GM21360 (cell line): ENCODE results near the gene NOVA1.

Source experiments
- ATAC-seq: cut with Tn5 transposase; IDR thresholded peaks from one replicate; pipeline ENCODE4 v1.9.1; 2021; ENCODE audit warnings: mild to moderate bottlenecking, moderate library complexity; ENCODE audit not compliant: unreplicated experiment

NOVA1 gene

DNA sequence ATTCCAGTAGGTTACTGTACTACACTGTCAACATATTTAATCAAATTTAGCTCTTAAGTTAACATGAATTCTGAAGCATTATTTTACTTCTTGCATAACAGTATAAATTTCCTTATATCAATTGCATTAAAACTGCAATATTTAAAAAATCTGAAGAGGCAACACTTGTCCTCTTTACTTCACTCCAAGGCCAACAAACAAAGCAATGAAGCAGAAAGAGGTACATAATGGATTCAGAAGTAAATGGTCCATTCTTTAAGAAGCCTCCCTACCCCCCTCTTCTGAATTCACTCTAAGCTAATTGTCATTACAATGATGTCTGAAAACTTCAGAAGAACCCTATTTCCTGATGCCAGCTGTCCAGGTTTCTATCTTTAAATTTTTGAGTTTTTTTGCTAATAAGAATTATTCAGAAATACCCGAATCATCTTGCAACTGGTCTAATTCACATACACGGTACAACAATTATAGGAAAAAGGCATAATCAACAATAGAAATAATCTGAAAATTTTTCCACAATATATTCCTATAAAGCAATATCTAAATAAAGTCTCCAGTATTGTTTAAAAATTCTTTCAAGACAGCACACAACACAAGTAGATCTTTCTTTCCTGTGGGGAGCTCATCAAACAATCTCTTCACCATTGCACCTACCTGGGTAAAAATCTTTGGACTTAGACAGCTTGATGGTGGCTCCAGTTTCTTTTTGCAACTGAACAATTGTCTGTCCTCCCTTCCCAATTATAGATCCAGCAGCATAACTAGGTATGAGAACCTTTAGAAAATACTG lies 2.9 kb downstream of the NOVA1 start:
- ATAC-seq: no peak

DNA sequence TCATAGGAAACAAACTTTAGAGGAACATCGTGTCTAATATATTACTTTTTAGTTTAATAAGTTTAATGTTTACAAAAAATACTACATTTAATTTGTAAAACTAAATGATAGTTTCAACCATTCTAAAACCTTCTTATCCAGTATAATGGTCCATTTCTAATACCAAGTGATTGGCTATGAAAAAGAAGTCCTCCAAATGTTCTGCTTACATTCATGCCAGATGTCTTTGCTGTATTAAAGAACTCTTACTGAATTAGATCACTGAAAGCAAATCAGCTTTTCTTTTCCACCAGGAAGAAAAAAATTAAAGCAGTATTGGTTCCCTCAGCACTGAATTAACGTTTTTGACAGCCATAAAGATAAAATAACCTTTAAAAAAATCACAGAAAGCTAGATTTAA lies 3.7 kb downstream of the NOVA1 start:
- no peak for ATAC-seq

DNA sequence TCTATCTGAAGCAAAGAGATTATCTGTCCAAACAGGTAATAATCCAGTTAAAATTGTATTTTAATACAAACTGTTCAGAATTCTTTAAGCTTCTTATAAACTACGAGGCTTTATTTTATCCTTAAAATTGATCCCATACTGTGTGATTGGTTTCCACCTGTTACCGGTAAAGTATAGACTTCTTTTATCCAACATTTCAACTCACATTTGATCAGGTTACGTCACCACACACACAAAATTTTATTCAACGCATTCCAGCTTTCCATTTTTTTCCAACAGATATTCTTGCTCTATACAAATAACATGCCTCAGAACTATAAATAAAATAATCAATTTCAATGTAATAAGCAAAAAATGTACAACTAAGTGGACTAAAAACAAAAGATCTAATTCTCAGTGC lies 4.5 kb downstream of the NOVA1 start:
- ATAC-seq: no peak

DNA sequence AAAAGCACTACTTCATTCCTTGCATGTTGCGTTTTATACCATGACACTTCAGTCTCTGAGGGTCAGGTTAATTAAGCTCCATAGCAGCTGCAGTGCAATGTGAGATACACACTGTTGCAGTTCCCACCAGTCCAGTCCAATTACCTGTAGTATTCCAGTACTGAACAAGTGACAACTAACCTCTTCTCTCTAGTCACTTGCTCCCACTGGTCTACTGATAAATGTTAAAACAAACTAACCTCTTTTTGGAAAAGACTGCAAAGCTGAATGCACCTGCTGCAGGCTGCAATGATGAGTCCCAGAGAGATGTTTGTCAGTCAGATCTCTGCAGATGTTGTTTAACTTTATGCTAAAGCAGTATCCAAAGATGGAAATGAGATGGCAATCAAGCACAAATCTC lies 7.9 kb downstream of the NOVA1 start:
- ATAC-seq: no peak

DNA sequence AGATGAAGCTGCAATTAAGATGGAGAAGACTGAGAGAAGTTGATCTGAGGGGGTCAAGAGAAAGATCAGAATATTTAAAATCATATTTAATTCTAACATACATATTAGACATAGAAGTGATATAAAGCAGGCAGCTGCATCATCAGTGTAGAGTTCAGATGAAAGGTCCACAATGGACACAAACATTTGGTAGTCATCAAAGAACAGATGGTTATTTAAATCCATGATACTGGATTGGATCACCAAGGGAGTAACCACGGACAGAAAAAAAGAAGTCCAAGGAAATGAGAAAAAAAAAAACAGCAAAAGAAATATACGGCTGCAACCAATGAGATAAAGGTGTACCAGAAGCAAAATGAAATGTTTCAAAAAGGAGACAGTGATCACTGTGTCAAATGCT lies 20.1 kb downstream of the NOVA1 start:
- no peak for ATAC-seq

DNA sequence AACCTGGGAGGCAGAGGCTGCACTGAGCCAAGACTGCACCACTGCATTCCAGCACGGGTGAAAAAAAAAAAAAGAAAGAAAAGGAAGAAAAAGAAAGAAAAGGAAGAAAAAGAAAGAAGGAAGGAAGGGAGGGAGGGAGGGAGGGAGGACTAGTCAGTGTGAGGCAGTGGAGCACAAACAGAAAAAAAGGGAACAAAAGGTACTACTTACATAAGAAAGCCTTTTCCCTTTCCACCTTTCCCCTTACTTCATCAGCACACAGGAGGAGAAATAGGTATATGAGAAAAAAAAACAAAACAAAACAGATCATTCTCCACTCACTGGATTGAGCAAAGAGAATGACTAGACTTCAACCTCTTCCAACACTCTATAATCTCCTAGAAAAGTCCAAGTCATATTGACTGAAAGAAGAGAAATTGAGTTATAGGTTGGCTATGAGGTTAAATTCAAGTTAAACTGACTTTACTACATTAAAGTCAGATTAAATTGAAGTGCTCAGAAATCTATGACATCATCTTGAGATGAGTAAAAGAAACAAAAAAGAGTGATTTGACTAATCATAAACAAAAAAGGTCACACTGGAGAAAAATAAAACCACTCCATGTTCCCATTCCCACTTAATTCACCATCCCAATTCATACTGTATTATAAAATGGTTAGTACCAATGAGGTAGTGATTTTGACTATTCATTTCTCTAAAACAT lies 43.6 kb downstream of the NOVA1 start:
- no peak for ATAC-seq

DNA sequence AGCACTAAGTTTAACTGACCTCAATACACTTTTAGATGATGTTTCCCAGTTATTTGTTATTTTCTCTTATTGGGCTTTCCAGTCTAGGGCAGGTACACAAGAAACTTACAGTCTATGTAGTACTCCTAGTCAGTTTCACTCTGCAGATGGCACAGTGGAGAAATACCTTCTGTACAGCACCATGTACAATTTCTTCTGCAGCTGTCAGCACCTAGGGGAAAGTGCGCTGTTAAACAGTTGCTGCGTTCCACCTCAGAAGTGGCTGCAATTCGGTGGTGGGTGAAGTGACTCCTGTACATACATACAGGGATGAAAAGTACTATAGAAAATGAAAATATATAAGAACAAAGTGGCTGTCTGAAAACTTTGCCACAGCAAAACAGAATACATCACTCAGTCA lies 48.3 kb downstream of the NOVA1 start:
- ATAC-seq: no peak

DNA sequence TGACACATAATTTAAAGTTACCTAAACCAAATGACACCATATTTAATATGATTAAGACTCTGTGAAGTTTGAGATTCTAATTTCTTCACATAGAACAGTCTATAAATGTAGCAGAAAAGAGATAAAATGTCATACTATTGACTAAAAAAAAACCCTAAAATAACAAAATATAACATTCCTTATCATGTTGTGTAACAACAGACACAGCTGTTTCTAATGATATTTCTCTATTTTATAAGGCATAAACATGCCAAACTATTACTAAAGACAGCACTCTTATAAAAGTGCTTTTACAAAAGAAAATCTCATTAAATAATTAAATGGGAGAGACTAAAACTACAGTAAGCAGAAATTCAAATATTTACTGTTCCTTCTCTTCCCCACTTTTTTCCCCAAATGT lies 49.4 kb downstream of the NOVA1 start:
- no peak for ATAC-seq

DNA sequence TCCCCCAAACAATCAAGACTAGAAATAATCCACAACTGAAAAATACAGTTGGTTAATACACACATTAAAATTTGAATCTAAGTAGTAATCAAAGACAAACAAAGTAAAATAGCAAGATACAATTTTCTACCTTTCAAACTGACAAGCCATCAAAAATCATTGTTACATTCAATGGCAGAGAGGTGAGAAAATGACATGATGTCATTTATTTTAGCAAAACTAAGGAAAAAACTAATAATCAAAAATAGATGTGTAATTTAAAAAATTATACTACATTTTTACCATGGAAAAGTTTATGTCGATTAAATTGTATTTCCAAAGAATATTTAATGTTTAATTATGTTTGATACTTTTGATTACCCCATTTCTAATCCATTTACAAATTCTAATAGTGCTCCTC lies 59.7 kb downstream of the NOVA1 start:
- ATAC-seq: no peak

DNA sequence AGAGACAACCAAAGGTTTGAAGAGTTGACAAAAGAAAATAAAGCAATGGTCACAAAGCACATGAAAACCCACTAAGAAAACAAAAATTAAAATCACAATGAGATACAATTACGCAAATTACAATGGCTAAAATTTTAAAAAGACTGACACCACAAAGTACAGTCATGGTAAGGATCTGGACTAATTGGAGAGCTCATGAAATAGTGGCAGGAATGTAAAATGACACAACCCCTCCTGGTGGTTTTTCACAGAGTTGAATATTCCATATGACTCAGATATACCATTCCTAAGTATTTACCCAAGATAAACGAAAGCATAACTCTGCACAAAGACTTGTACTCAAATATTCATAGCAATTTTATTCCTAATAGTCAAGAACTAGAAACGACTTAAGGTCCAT lies 65.9 kb downstream of the NOVA1 start:
- no peak for ATAC-seq

DNA sequence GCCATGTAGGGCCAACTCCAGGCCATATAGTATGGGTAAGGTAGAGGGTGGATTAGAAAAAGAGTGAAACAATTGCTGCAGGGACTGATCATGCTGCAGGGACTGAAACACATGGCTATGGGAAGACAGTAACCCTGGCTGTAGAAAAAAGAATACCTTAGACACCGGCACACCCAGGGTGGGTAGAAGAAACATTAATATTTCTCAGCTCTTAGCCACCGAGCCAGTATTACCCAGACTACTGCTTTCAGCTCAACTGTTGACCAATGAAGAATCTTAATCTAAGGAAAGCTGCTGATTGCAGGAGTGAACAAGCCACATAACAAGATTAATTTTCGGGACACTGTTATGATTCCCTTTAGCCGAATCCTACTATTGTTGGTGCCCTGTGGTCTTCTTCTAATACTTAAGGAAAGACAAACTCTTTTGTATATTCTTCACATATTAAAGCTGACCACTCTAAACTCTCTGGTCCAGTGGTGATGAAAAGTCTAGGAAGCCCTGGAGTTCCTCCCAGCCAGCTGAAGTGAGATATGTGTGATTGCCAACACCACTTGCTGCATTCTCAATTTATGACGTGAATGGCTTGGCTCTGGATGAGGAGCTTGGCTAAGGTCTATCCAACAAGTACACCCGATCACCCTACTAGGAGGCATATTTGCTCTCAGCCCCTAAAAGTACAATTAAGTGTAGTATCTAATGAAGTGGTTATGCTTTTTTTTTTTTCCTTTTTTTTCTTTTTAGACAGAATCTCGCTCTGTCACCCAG lies 69.2 kb downstream of the NOVA1 start:
- ATAC-seq: no peak

DNA sequence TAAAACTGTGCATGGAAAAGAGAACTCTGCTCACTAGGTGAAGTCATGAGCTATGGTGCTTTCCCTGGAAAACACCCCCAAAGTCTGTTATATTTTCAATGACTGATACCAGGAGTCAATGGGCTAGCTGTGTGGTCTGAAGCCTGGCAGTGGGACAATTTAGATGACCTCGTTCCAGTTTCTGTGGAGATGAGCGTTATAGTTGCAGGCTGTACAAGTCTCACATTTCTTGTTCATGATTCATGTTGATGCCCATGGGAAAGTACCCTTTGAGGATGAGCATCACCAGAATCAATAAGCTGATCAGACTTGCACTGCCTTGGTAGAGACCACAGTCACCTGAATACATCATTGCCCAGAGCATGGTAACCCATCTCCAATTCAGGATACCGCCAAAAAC lies 70.7 kb downstream of the NOVA1 start:
- no peak for ATAC-seq

DNA sequence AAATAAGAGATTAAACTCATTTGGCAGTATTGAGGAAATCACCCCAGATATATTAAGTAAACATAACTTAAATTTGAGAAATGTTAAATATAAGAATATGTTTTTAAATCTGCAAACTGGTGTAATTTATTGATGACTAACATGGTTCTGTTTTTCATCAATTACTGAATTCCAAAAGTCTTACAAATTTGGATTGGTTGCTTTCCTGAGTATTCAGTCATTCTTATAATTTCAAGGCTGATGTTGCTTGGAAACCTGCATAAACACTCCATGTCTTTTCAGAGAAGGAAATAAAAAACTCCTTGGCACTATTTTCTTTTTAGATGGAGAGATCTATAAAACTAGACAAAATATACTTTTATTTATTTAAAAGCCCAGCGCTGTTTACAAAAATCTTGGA lies 71.7 kb downstream of the NOVA1 start:
- no peak for ATAC-seq

DNA sequence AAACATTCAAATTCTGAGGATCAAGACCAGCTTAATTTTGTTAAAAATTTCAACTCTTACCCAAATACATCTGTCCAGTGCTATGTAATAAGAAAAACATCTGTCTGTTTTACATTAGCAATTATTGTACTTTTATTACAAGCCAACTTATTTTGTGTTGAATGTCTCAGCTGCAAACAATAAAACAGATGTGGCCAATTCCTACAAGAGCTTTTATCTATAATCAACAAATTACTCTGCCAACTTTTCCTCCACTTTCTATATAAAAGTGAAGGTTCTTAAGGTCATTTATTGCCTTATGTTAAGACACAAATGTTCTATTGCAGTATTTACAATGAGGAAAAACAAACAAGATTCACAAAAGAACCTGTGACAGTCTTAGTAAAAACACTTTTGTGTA lies 72.7 kb downstream of the NOVA1 start:
- no peak for ATAC-seq

DNA sequence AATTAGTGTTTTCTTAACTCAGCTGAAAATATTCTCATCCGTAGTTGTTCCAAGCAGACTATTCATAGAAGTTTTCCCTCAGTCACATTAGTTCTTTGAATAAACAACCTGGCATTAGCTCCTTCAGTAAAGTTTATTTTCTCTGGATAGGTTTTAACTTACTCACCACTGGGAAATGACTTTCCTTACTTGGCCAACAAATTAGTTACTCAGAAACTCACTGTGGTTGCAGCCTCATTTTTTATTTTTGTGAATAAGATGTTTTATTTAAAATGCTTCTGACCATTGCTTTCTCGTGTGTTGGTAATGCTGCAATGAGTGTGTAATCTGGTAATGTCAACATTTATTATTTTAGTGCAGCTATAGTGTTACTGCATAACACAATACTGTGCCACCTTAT lies 74.9 kb downstream of the NOVA1 start:
- ATAC-seq: no peak

DNA sequence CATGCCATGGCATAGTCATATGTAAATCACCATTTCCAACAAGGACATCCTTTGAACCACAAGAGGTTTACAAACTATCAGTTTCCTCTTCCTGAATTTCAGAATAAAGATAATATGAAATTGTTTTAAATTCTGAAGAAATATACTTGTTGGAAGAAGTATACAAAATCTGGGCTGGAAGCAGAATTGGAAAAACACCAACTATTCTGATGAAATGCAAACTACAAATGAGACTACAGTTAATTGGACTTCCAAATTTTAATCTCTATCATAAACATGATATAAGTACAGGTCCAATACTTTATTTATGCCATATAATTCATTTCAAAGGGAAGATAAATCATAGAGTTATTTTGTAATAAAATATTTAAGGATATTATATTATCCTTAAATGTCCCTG lies 80.1 kb downstream of the NOVA1 start:
- no peak for ATAC-seq

DNA sequence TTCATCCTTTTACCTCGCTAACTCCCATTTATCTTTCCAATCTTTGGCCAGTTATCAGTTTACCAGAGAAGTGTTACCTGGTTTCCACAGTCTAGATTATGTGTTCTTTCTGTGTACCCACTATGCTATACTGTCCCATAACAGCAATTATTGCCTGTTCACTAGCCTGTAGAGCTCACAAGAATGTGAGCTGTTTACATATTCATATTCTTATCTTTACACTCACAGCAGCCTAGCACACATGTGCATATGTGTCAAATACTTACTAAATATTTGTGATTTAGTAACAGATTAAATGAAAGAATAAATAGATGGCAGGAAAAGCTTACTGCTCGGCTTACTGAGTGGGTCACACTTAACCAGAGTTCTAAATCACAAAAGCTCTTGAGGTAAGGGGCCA lies 97.8 kb downstream of the NOVA1 start:
- ATAC-seq: no peak

DNA sequence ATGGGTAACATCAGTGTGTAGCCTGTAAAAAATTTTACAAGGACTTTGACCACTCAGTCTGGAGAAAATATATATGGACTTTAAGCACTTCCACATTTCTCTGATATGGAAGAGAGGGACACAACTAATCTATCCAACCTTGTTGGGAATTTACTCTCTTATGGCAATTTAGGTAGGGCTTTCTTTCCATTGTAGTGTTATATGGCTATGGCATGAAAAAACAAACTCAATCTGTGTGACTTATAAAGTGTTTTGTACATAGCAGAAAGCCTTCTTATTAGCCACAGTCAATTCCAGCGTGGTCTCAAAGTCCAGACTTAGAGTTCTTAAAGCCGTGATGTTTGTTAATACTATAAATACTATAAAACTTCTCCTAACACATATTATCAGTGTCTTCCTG lies 98.3 kb downstream of the NOVA1 start:
- ATAC-seq: no peak

DNA sequence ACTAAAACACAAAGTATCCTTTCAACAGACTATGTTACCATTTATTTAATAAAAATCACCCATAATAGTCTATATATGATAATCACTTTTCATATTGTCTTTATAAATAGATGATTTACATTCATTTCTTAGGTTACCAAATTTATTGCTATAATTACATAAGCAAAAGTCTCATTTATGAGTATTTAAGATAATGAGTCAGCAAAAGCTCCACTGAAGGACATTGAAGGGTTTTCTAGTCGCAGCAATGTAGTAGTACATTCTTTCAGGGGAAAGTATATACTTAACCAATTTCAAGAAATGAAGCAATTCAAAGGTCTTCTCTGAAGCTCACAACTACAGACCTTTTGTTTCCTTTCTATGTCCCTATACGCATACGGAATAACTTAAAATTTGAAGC lies 110.9 kb downstream of the NOVA1 start:
- ATAC-seq: no peak

DNA sequence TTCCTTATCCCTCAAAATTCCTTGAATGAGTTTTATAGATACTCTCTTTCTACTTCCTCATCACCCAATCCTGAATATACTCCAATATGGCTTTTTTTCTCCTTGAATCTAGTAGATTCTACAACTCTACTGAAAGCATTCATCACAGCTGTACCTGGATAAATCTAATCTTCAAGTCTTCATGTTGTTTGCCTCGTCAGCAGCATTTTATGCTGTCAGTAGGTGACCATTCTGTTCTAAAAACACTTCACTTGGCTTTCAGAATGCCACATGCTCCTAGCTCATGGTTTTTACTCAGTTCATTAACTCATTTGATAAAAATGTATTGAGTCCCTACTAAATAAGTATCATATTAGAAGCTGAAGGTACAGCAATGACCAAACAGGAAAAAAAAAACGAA lies 113.3 kb downstream of the NOVA1 start:
- ATAC-seq: no peak

DNA sequence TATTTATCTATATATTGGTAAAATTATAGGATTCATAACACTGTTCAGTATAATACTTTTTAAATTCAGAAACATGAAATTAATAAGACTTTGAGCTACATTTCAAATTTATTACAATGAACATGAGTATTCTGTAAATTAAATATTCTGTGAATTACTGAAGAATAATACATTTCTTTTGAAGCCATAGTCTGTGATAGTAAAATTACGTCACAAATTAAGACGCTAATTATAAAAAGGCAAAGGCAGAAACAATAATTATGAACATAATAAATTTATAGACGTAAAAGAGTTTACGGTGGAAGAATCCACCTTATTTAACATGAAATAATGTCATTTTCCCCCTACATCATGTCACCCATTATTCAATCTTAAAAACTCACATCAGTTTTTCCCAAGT lies 118.9 kb downstream of the NOVA1 start:
- no peak for ATAC-seq

DNA sequence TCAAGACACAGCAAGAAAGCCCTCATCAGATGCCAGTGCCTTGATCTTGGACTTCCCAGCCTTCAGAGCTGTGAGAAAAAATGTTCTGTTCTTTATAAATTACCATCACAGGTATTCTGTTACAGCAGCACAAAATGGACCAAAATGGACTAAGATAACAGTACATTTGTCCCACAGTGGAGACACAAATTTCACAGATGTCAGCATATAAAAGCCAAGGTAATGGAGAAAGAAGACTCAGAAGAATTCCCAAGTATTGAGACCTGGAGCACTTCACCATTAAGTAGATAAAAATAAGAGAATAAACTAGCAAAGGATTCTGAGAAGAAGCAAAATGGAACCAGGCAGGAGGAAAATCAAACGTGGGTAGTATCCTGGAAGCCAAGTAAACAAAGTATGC lies 131.0 kb downstream of the NOVA1 start:
- no peak for ATAC-seq
